Measurements from ENCODE around the gene RGS6.

RGS6 gene

GRCh38 chr14:72063761-72064282 is 131.6 kb downstream of the RGS6 start:
- H3K4me3 ChIP-seq (replicated peaks in 1 of 2; ENCODE audit: low read depth in 2 of 2, low read length in 2 of 2) = no peak overlapping the region
- DNase-seq (ENCODE audit: low read depth in 2 of 2) = no peak
- no peak for TF ChIP-seq CTCF (IDR thresholded peaks at IDR 0.05; ENCODE audit: low read depth, low read length)

GRCh38 chr14:72064501-72064900 is 132.3 kb downstream of the RGS6 start:
- no peak for DNase-seq (ENCODE audit: low read depth in 2 of 2)
- H3K4me3 ChIP-seq (replicated peaks in 1 of 2; ENCODE audit: low read depth in 2 of 2, low read length in 2 of 2) = no peak overlapping the region
- TF ChIP-seq CTCF (IDR thresholded peaks at IDR 0.05; ENCODE audit: low read depth, low read length) = no peak

GRCh38 chr14:72070458-72070857 is 138.2 kb downstream of the RGS6 start:
- no peak overlapping the region for H3K4me3 ChIP-seq (replicated peaks in 1 of 2; ENCODE audit: low read depth in 2 of 2, low read length in 2 of 2)
- DNase-seq (ENCODE audit: low read depth in 2 of 2) = no peak
- no peak for TF ChIP-seq CTCF (IDR thresholded peaks at IDR 0.05; ENCODE audit: low read depth, low read length)

GRCh38 chr14:72075649-72076334 is 143.6 kb downstream of the RGS6 start:
- DNase-seq (ENCODE audit: low read depth in 2 of 2) = no peak
- no peak for TF ChIP-seq CTCF (IDR thresholded peaks at IDR 0.05; ENCODE audit: low read depth, low read length)
- H3K4me3 ChIP-seq (replicated peaks in 1 of 2; ENCODE audit: low read depth in 2 of 2, low read length in 2 of 2) = no peak overlapping the region

- TF ChIP-seq CTCF (IDR thresholded peaks at IDR 0.05; ENCODE audit: low read depth, low read length) = no peak
- no peak for DNase-seq (ENCODE audit: low read depth in 2 of 2)
- no peak overlapping the region for H3K4me3 ChIP-seq (replicated peaks in 1 of 2; ENCODE audit: low read depth in 2 of 2, low read length in 2 of 2)
Measured at GRCh38 chr14:72081137-72081536, 148.9 kb downstream of the RGS6 start.

GRCh38 chr14:72084935-72085334 is 152.7 kb downstream of the RGS6 start:
- DNase-seq (ENCODE audit: low read depth in 2 of 2) = no peak
- no peak for TF ChIP-seq CTCF (IDR thresholded peaks at IDR 0.05; ENCODE audit: low read depth, low read length)
- H3K4me3 ChIP-seq (replicated peaks in 1 of 2; ENCODE audit: low read depth in 2 of 2, low read length in 2 of 2) = no peak overlapping the region

GRCh38 chr14:72089625-72090024 is 157.4 kb downstream of the RGS6 start:
- H3K4me3 ChIP-seq (replicated peaks in 1 of 2; ENCODE audit: low read depth in 2 of 2, low read length in 2 of 2) = no peak overlapping the region
- no peak for DNase-seq (ENCODE audit: low read depth in 2 of 2)
- no peak for TF ChIP-seq CTCF (IDR thresholded peaks at IDR 0.05; ENCODE audit: low read depth, low read length)
